Measurements from ENCODE around the gene LMAN1L. TPM values are rescaled to one million over a fixed set of nuclear protein-coding genes. Genes with fewer than 3 reads are reported as not detected.

Gene LMAN1L
- total RNA-seq, 1 donor from 2014 or later: not detected

GRCh38 chr15:74793135-74794028, 19.3 kb upstream of the LMAN1L start:
- DNase-seq (ENCODE audit: low read depth): no peak
- TF ChIP-seq, protein P1, sequence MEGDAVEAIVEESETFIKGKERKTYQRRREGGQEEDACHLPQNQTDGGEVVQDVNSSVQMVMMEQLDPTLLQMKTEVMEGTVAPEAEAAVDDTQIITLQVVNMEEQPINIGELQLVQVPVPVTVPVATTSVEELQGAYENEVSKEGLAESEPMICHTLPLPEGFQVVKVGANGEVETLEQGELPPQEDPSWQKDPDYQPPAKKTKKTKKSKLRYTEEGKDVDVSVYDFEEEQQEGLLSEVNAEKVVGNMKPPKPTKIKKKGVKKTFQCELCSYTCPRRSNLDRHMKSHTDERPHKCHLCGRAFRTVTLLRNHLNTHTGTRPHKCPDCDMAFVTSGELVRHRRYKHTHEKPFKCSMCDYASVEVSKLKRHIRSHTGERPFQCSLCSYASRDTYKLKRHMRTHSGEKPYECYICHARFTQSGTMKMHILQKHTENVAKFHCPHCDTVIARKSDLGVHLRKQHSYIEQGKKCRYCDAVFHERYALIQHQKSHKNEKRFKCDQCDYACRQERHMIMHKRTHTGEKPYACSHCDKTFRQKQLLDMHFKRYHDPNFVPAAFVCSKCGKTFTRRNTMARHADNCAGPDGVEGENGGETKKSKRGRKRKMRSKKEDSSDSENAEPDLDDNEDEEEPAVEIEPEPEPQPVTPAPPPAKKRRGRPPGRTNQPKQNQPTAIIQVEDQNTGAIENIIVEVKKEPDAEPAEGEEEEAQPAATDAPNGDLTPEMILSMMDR (conservative IDR thresholded peaks at IDR 0.05; ENCODE audit: low read depth, low read length): no peak
- no peak overlapping the region for H3K4me3 ChIP-seq (ENCODE audit: low read depth, low read length)

- no peak overlapping the region for H3K4me3 ChIP-seq (ENCODE audit: low read depth, low read length)
- no peak for DNase-seq (ENCODE audit: low read depth)
- TF ChIP-seq, protein P1 (conservative IDR thresholded peaks at IDR 0.05; ENCODE audit: low read depth, low read length): no peak
Observed at GRCh38 chr15:74794248-74794969, 18.2 kb upstream of the LMAN1L start.

DNA sequence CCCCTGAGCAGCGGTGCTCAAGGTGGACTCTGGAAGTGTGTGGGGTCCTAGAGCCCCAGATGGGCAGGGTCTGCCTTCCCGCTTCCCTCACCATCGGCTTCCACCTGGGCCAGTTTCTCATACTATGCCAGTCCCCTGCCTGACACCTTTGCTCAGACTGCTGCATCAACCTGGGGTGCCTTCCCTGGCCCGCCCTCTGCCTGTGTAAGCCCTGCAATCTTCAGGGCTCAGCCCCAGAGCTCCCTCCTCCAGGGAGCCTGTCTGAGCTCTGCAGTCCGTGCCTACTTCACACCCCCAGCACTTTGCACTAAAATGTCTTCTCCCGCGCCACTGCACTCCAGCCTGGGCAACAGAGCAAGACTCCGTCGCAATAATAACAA, 17.7 kb upstream of the LMAN1L start:
- no peak for DNase-seq (ENCODE audit: low read depth)
- H3K4me3 ChIP-seq (ENCODE audit: low read depth, low read length): no peak overlapping the region
- TF ChIP-seq, protein P1 (conservative IDR thresholded peaks at IDR 0.05; ENCODE audit: low read depth, low read length): no peak

DNA sequence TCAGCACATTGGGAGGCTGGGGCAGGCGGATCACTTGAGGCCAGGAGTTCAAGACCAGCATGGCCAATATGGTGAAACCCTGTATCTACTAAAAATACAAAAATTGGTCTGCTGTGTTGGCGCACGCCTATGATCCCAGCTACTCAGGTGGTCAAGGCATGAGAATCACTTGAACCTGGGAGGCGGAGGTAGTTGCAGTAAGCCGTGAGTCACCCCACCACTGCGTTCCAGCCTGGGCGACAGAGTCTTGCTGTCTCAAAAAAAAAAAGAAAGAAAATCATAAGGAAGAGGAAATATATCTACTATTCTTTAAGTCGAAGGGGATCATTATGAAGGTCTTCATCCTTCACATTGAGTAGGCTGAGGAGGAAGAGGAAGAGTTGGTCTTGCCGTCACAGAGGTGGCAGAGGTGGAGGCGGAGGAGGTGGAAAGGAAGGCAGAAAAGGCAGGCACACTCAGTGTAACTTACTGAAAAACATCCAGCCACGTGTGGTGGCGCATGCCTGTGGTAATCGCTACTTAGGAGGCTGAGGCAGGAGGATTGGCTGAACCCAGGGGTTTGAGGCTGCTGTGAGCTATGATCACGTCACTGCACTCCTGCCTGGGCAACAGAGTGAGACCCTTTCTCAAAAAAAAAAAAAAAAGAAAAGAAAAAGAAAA, 16.5 kb upstream of the LMAN1L start:
- no peak for DNase-seq (ENCODE audit: low read depth)
- no peak overlapping the region for H3K4me3 ChIP-seq (ENCODE audit: low read depth, low read length)
- TF ChIP-seq, protein P1 (conservative IDR thresholded peaks at IDR 0.05; ENCODE audit: low read depth, low read length): no peak

GRCh38 chr15:74798388-74799254, 14.0 kb upstream of the LMAN1L start:
- TF ChIP-seq, protein P1 (conservative IDR thresholded peaks at IDR 0.05; ENCODE audit: low read depth, low read length): no peak
- H3K4me3 ChIP-seq (ENCODE audit: low read depth, low read length): no peak overlapping the region
- DNase-seq (ENCODE audit: low read depth): no peak

DNA sequence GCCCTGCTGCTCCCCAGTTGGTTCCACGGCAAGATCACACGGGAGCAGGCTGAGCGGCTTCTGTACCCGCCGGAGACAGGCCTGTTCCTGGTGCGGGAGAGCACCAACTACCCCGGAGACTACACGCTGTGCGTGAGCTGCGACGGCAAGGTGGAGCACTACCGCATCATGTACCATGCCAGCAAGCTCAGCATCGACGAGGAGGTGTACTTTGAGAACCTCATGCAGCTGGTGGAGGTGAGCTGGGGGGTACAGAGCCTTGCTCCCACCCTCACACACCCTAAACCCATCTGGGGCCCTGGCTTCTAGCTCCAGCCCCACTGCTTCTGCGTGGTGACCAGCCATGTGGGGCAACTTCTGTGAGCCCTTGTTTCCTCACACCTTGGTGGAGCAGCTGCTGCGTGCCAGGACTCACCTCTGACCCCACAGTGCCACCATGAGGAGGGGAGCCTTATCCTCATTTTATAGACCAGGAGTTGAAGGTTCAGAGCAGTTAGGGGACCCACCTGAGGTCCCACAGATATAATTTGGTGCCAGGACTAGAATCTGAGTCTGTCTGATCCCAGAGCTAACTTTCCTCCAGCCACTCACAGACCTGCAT, 13.3 kb upstream of the LMAN1L start:
- H3K4me3 ChIP-seq (ENCODE audit: low read depth, low read length): no peak overlapping the region
- TF ChIP-seq, protein P1 (conservative IDR thresholded peaks at IDR 0.05; ENCODE audit: low read depth, low read length): no peak
- DNase-seq (ENCODE audit: low read depth): no peak

Measured in epithelial cell of proximal tubule (primary cell).